RWPE2 (cell line): ENCODE data around the gene COP1.

Experiments
- ATAC-seq: fragments of 200-7000 bp; cut with Tn5 transposase; 3 replicates; pipeline ENCODE4 v1.9.1; 2021; ENCODE audit warnings: low read depth
- DNase-seq: peaks from one replicate; pipeline ENCODE4 v3.0.0-alpha.2; 2020; ENCODE audit warnings: low spot score
- H3K27ac ChIP-seq: fragments of 450-650 bp; 2 replicates; pipeline ENCODE4 v1.5.1; 2017; ENCODE audit warnings: mild to moderate bottlenecking; ENCODE audit not compliant: poor library complexity, severe bottlenecking
- H3K27me3 ChIP-seq: fragments of 250-450 bp; sonication (Bioruptor Pico); 2 replicates; pipeline ENCODE4 v1.5.1; 2021; ENCODE audit warnings: mild to moderate bottlenecking, moderate library complexity; ENCODE audit not compliant: insufficient read depth, poor library complexity, severe bottlenecking
- H3K36me3 ChIP-seq: fragments of 250-450 bp; sonication (Bioruptor Pico); 2 replicates; pipeline ENCODE4 v1.5.1; 2020; ENCODE audit warnings: low read depth, mild to moderate bottlenecking, moderate library complexity
- H3K4me1 ChIP-seq: fragments of 250-450 bp; sonication (Bioruptor Pico); 2 replicates; pipeline ENCODE4 v1.5.1; 2021; ENCODE audit warnings: mild to moderate bottlenecking, moderate library complexity; ENCODE audit not compliant: insufficient read depth, poor library complexity, severe bottlenecking
- H3K4me3 ChIP-seq: fragments of 250-450 bp; sonication (Bioruptor Pico); 2 replicates; pipeline ENCODE4 v1.5.1; 2021; ENCODE audit warnings: mild to moderate bottlenecking, moderate library complexity; ENCODE audit not compliant: severe bottlenecking
- H3K9me3 ChIP-seq: fragments of 250-450 bp; sonication (Bioruptor Pico); 2 replicates; pipeline ENCODE4 v1.5.1; 2021; ENCODE audit warnings: mild to moderate bottlenecking, moderate library complexity; ENCODE audit not compliant: severe bottlenecking
- CTCF ChIP-seq: fragments of 450-650 bp; IDR thresholded peaks from one replicate; pipeline ENCODE4 v1.5.1; 2017; ENCODE audit warnings: mild to moderate bottlenecking, moderate library complexity; ENCODE audit not compliant: poor library complexity, severe bottlenecking

Gene COP1

GRCh38 chr1:176118985-176119384 lies 88.1 kb downstream of the COP1 start:
- no peak for TF ChIP-seq CTCF

GRCh38 chr1:176111835-176112234 lies 95.3 kb downstream of the COP1 start:
- ATAC-seq = peak; percentile 95
- no peak overlapping the region for H3K27ac ChIP-seq
- H3K4me3 ChIP-seq = no peak overlapping the region
- H3K4me1 ChIP-seq = no peaks in the 10 kb centered on the region
- no peak for DNase-seq
- H3K36me3 ChIP-seq = peaks cover 33% of the 10 kb centered on the region
- H3K27me3 ChIP-seq = no peaks in the 10 kb centered on the region
- no peaks in the 10 kb centered on the region for H3K9me3 ChIP-seq
- TF ChIP-seq CTCF = no peak

More at GRCh38 chr1:176118985-176119384, 88.1 kb downstream of the COP1 start:
- Histone ChIP-seq H3K4me1 (no peaks in the 10 kb centered on the region), H3K36me3 (peaks cover 30% of the 10 kb centered on the region), H3K4me3 (no peak overlapping the region), H3K27ac (no peak overlapping the region), H3K27me3 (no peaks in the 10 kb centered on the region), H3K9me3 (no peaks in the 10 kb centered on the region)
- no peak for DNase-seq
- no peak for ATAC-seq

- ATAC-seq = no peak
- Histone ChIP-seq H3K36me3 (peaks cover 18% of the 10 kb centered on the region), H3K27me3 (no peaks in the 10 kb centered on the region), H3K4me1 (no peaks in the 10 kb centered on the region), H3K27ac (no peak overlapping the region), H3K4me3 (no peak overlapping the region), H3K9me3 (no peaks in the 10 kb centered on the region)
- DNase-seq = no peak
- no peak for TF ChIP-seq CTCF
Observed at GRCh38 chr1:176110203-176110602, 96.9 kb downstream of the COP1 start.

GRCh38 chr1:176102768-176103350 lies 104.2 kb downstream of the COP1 start:
- Histone ChIP-seq H3K9me3 (peaks cover 6% of the 10 kb centered on the region), H3K4me1 (no peaks in the 10 kb centered on the region), H3K27me3 (no peaks in the 10 kb centered on the region), H3K27ac (no peak overlapping the region), H3K4me3 (no peak overlapping the region), H3K36me3 (peaks cover 20% of the 10 kb centered on the region)
- no peak for TF ChIP-seq CTCF
- no peak for ATAC-seq
- no peak for DNase-seq

- DNase-seq = no peak
- H3K36me3 ChIP-seq = peaks cover 20% of the 10 kb centered on the region
Observed at GRCh38 chr1:176101951-176102642, 105.0 kb downstream of the COP1 start.

More at GRCh38 chr1:176101951-176102642, 105.0 kb downstream of the COP1 start:
- H3K4me1 ChIP-seq = no peaks in the 10 kb centered on the region
- TF ChIP-seq CTCF = no peak
- no peaks in the 10 kb centered on the region for H3K27me3 ChIP-seq
- H3K4me3 ChIP-seq = no peak overlapping the region
- no peak for ATAC-seq
- H3K9me3 ChIP-seq = peaks cover 6% of the 10 kb centered on the region
- no peak overlapping the region for H3K27ac ChIP-seq
